Thyroid gland (tissue), 4 donors: Measurements from ENCODE around the gene ATXN7L1.

ENCODE experiments used
- POLR2A ChIP-seq, 2 donors: fragments of 450-650 bp; IDR thresholded peaks; one replicate each; pipeline ENCODE4 v1.6.1; 2017; ENCODE audit warnings: antibody characterized with exemption in 2 of 2, mild to moderate bottlenecking in 2 of 2, moderate library complexity in 1 of 2
- TF ChIP-seq, protein P1 (sequence below), 6 experiments: fragments of 200-600 bp in 3 of 6; fragments of 450-650 bp in 3 of 6; sonication (generic) in 3 of 6; IDR thresholded peaks; one replicate each; pipeline ENCODE4 v1.5.1; 2016 to 2019; ENCODE audit warnings: antibody characterized with exemption in 6 of 6, mild to moderate bottlenecking in 2 of 6, inconsistent platforms in 1 of 6, moderate library complexity in 1 of 6

DNA sequence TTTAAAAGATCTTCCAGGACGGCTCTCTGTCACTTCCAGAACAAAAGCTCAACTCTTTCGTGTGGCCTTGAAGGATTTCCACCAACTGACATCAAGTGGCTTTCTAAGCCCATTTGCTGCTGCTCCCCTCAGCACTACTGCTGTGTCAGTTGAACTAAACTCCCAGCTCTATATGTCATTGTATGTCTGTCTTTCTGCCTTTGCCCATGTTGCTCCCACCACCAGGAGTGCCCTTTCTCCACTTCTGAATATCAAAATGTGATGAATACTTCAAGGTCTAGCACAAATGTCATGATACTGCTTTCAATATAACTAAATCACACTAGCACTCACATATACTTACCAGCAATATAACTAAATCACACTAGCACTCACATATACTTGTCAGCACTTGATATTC lies 138.3 kb downstream of the ATXN7L1 start:
- TF ChIP-seq, protein P1, sequence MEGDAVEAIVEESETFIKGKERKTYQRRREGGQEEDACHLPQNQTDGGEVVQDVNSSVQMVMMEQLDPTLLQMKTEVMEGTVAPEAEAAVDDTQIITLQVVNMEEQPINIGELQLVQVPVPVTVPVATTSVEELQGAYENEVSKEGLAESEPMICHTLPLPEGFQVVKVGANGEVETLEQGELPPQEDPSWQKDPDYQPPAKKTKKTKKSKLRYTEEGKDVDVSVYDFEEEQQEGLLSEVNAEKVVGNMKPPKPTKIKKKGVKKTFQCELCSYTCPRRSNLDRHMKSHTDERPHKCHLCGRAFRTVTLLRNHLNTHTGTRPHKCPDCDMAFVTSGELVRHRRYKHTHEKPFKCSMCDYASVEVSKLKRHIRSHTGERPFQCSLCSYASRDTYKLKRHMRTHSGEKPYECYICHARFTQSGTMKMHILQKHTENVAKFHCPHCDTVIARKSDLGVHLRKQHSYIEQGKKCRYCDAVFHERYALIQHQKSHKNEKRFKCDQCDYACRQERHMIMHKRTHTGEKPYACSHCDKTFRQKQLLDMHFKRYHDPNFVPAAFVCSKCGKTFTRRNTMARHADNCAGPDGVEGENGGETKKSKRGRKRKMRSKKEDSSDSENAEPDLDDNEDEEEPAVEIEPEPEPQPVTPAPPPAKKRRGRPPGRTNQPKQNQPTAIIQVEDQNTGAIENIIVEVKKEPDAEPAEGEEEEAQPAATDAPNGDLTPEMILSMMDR (IDR thresholded peaks at IDR 0.05) = no peak
- TF ChIP-seq POLR2A (IDR thresholded peaks at IDR 0.05) = no peak
